ENCODE measurements around the gene FBN2. TPM values are rescaled to one million over a fixed set of nuclear protein-coding genes. Genes with fewer than 3 reads are reported as not detected.

FBN2 gene
- total RNA-seq, 1 donor from 2014 or later = 86.1 TPM

- H3K9me3 ChIP-seq (ENCODE audit: control insufficient read depth in 3 of 3, low read length in 3 of 3) = no peaks in the 10 kb centered on the region
- H3K9ac ChIP-seq (ENCODE audit: low read depth in 1 of 3, low read length in 3 of 3) = no peak overlapping the region
- no peaks in the 10 kb centered on the region for H3K36me3 ChIP-seq (ENCODE audit: control insufficient read depth in 3 of 3, insufficient read depth in 3 of 3, low read length in 3 of 3)
- H3K27ac ChIP-seq (ENCODE audit: low read depth, low read length) = no peak overlapping the region
- H3K4me1 ChIP-seq (ENCODE audit: control insufficient read depth in 3 of 3, insufficient read depth in 3 of 3, low read length in 3 of 3) = no peaks in the 10 kb centered on the region
- H3K4me3 ChIP-seq (ENCODE audit: low read length in 3 of 3) = no peak overlapping the region
- H3K27me3 ChIP-seq (ENCODE audit: control insufficient read depth in 3 of 3, insufficient read depth in 3 of 3, low read length in 3 of 3) = no peaks in the 10 kb centered on the region
These were observed 222.4 kb downstream of the FBN2 start for GRCh38 chr5:128315671-128316070.

GRCh38 chr5:128305341-128305740, 232.7 kb downstream of the FBN2 start:
- Histone ChIP-seq H3K9ac (ENCODE audit: low read depth in 1 of 3, low read length in 3 of 3) (no peak overlapping the region), H3K27ac (ENCODE audit: low read depth, low read length) (no peak overlapping the region), H3K4me3 (ENCODE audit: low read length in 3 of 3) (no peak overlapping the region), H3K36me3 (ENCODE audit: control insufficient read depth in 3 of 3, insufficient read depth in 3 of 3, low read length in 3 of 3) (no peaks in the 10 kb centered on the region), H3K4me1 (ENCODE audit: control insufficient read depth in 3 of 3, insufficient read depth in 3 of 3, low read length in 3 of 3) (no peaks in the 10 kb centered on the region), H3K27me3 (ENCODE audit: control insufficient read depth in 3 of 3, insufficient read depth in 3 of 3, low read length in 3 of 3) (no peaks in the 10 kb centered on the region), H3K9me3 (ENCODE audit: control insufficient read depth in 3 of 3, low read length in 3 of 3) (no peaks in the 10 kb centered on the region)

- Histone ChIP-seq H3K9ac (ENCODE audit: low read depth in 1 of 3, low read length in 3 of 3) (no peak overlapping the region), H3K9me3 (ENCODE audit: control insufficient read depth in 3 of 3, low read length in 3 of 3) (no peaks in the 10 kb centered on the region), H3K4me1 (ENCODE audit: control insufficient read depth in 3 of 3, insufficient read depth in 3 of 3, low read length in 3 of 3) (no peaks in the 10 kb centered on the region), H3K36me3 (ENCODE audit: control insufficient read depth in 3 of 3, insufficient read depth in 3 of 3, low read length in 3 of 3) (no peaks in the 10 kb centered on the region), H3K4me3 (ENCODE audit: low read length in 3 of 3) (no peak overlapping the region), H3K27me3 (ENCODE audit: control insufficient read depth in 3 of 3, insufficient read depth in 3 of 3, low read length in 3 of 3) (no peaks in the 10 kb centered on the region), H3K27ac (ENCODE audit: low read depth, low read length) (no peak overlapping the region)
These were observed 233.3 kb downstream of the FBN2 start for GRCh38 chr5:128304791-128305190.

DNA sequence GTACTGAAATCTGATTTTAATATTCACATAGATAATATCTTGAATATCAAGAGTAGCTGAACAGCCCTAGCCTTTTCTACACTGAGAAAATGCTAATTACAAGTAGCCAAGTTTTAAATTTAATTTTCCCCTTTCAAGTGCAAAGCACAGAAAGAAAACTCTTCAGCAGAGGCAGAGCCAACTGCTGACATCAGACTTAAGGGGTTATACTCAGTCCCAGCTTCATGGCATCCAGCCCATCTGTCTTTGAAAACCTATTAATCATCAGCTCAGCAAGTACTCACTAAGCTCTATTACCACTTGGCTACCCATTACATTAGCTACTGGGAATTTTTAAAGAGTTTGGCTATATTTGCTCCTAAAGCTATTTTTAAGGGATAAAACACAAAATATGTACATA, 234.0 kb downstream of the FBN2 start:
- Histone ChIP-seq H3K9me3 (ENCODE audit: control insufficient read depth in 3 of 3, low read length in 3 of 3) (no peaks in the 10 kb centered on the region), H3K27ac (ENCODE audit: low read depth, low read length) (no peak overlapping the region), H3K36me3 (ENCODE audit: control insufficient read depth in 3 of 3, insufficient read depth in 3 of 3, low read length in 3 of 3) (no peaks in the 10 kb centered on the region), H3K27me3 (ENCODE audit: control insufficient read depth in 3 of 3, insufficient read depth in 3 of 3, low read length in 3 of 3) (no peaks in the 10 kb centered on the region), H3K4me1 (ENCODE audit: control insufficient read depth in 3 of 3, insufficient read depth in 3 of 3, low read length in 3 of 3) (no peaks in the 10 kb centered on the region), H3K9ac (ENCODE audit: low read depth in 1 of 3, low read length in 3 of 3) (no peak overlapping the region), H3K4me3 (ENCODE audit: low read length in 3 of 3) (no peak overlapping the region)

DNA sequence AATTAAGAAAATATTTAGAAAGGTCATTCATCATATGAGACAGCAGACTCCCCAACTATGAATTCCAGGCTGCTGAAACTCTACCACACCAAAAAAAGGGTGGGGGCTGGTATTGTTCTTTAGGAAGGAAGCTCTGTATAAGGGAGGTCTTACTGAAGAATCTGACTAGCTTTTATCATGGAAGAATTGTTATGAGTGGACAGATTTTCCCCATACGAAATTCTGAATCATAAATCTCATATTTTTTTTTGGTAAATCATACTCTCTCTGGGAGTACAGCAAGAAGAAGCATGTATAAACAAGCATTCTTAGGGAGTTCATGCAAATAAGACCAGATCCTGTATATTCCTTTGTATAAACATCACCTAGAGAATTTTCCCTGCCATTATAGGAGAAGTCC, 234.5 kb downstream of the FBN2 start:
- no peak overlapping the region for H3K27ac ChIP-seq (ENCODE audit: low read depth, low read length)
- H3K9me3 ChIP-seq (ENCODE audit: control insufficient read depth in 3 of 3, low read length in 3 of 3) = no peaks in the 10 kb centered on the region
- no peaks in the 10 kb centered on the region for H3K36me3 ChIP-seq (ENCODE audit: control insufficient read depth in 3 of 3, insufficient read depth in 3 of 3, low read length in 3 of 3)
- H3K4me3 ChIP-seq (ENCODE audit: low read length in 3 of 3) = no peak overlapping the region
- H3K27me3 ChIP-seq (ENCODE audit: control insufficient read depth in 3 of 3, insufficient read depth in 3 of 3, low read length in 3 of 3) = no peaks in the 10 kb centered on the region
- H3K4me1 ChIP-seq (ENCODE audit: control insufficient read depth in 3 of 3, insufficient read depth in 3 of 3, low read length in 3 of 3) = no peaks in the 10 kb centered on the region
- no peak overlapping the region for H3K9ac ChIP-seq (ENCODE audit: low read depth in 1 of 3, low read length in 3 of 3)

DNA sequence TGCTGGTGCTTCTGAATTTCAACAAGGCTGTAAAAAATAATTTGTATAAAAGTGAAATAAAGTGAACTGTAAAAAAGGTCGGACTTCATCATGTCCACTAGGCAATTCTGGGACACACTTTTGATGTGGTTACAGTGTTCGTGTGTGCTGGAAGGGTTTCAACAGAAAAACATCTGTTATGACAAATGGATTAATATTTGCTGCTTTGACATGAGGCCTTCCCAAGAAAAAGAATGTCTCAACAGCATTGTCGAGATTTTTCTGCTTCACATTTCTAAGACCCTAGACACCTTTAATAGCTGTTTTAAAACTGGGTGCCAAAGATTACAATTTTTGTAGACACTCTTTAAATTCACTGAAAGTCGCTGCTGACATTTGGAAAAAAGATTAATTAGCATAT, 237.9 kb downstream of the FBN2 start:
- no peaks in the 10 kb centered on the region for H3K4me1 ChIP-seq (ENCODE audit: control insufficient read depth in 3 of 3, insufficient read depth in 3 of 3, low read length in 3 of 3)
- H3K4me3 ChIP-seq (ENCODE audit: low read length in 3 of 3) = no peak overlapping the region
- no peak overlapping the region for H3K27ac ChIP-seq (ENCODE audit: low read depth, low read length)
- no peaks in the 10 kb centered on the region for H3K9me3 ChIP-seq (ENCODE audit: control insufficient read depth in 3 of 3, low read length in 3 of 3)
- no peak overlapping the region for H3K9ac ChIP-seq (ENCODE audit: low read depth in 1 of 3, low read length in 3 of 3)
- H3K36me3 ChIP-seq (ENCODE audit: control insufficient read depth in 3 of 3, insufficient read depth in 3 of 3, low read length in 3 of 3) = no peaks in the 10 kb centered on the region
- no peaks in the 10 kb centered on the region for H3K27me3 ChIP-seq (ENCODE audit: control insufficient read depth in 3 of 3, insufficient read depth in 3 of 3, low read length in 3 of 3)

GRCh38 chr5:128290152-128290858, 247.7 kb downstream of the FBN2 start:
- no peaks in the 10 kb centered on the region for H3K4me1 ChIP-seq (ENCODE audit: control insufficient read depth in 3 of 3, insufficient read depth in 3 of 3, low read length in 3 of 3)
- H3K27ac ChIP-seq (ENCODE audit: low read depth, low read length) = no peak overlapping the region
- H3K36me3 ChIP-seq (ENCODE audit: control insufficient read depth in 3 of 3, insufficient read depth in 3 of 3, low read length in 3 of 3) = no peaks in the 10 kb centered on the region
- no peak overlapping the region for H3K4me3 ChIP-seq (ENCODE audit: low read length in 3 of 3)
- no peaks in the 10 kb centered on the region for H3K9me3 ChIP-seq (ENCODE audit: control insufficient read depth in 3 of 3, low read length in 3 of 3)
- H3K27me3 ChIP-seq (ENCODE audit: control insufficient read depth in 3 of 3, insufficient read depth in 3 of 3, low read length in 3 of 3) = no peaks in the 10 kb centered on the region
- H3K9ac ChIP-seq (ENCODE audit: low read depth in 1 of 3, low read length in 3 of 3) = no peak overlapping the region

- no peak overlapping the region for H3K9ac ChIP-seq (ENCODE audit: low read depth in 1 of 3, low read length in 3 of 3)
- no peaks in the 10 kb centered on the region for H3K9me3 ChIP-seq (ENCODE audit: control insufficient read depth in 3 of 3, low read length in 3 of 3)
- no peak overlapping the region for H3K27ac ChIP-seq (ENCODE audit: low read depth, low read length)
- H3K4me3 ChIP-seq (ENCODE audit: low read length in 3 of 3) = no peak overlapping the region
- H3K36me3 ChIP-seq (ENCODE audit: control insufficient read depth in 3 of 3, insufficient read depth in 3 of 3, low read length in 3 of 3) = no peaks in the 10 kb centered on the region
- no peaks in the 10 kb centered on the region for H3K27me3 ChIP-seq (ENCODE audit: control insufficient read depth in 3 of 3, insufficient read depth in 3 of 3, low read length in 3 of 3)
- H3K4me1 ChIP-seq (ENCODE audit: control insufficient read depth in 3 of 3, insufficient read depth in 3 of 3, low read length in 3 of 3) = no peaks in the 10 kb centered on the region
These were observed 250.3 kb downstream of the FBN2 start for GRCh38 chr5:128287740-128288139.

DNA sequence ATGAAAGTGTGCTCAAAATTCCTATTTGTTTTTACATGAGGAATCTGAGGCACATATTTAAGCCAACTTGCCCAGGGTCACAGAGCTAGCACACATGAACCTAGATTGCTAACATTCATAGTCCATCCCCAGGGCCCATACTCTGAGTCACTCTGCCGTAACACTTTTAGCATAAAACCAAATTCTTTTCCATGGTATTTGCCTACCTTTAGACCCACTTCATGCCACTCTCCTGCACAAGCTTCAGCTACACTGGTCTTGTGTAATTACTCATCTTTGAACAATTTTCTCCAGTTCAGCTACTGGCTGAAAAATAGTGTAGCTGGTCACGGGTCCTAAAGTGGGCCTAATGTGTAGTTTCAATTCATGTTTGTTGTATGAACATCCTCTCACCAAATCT, 253.8 kb downstream of the FBN2 start:
- H3K9me3 ChIP-seq (ENCODE audit: control insufficient read depth in 3 of 3, low read length in 3 of 3) = no peaks in the 10 kb centered on the region
- H3K27me3 ChIP-seq (ENCODE audit: control insufficient read depth in 3 of 3, insufficient read depth in 3 of 3, low read length in 3 of 3) = no peaks in the 10 kb centered on the region
- no peak overlapping the region for H3K9ac ChIP-seq (ENCODE audit: low read depth in 1 of 3, low read length in 3 of 3)
- no peak overlapping the region for H3K27ac ChIP-seq (ENCODE audit: low read depth, low read length)
- no peaks in the 10 kb centered on the region for H3K36me3 ChIP-seq (ENCODE audit: control insufficient read depth in 3 of 3, insufficient read depth in 3 of 3, low read length in 3 of 3)
- no peak overlapping the region for H3K4me3 ChIP-seq (ENCODE audit: low read length in 3 of 3)
- no peaks in the 10 kb centered on the region for H3K4me1 ChIP-seq (ENCODE audit: control insufficient read depth in 3 of 3, insufficient read depth in 3 of 3, low read length in 3 of 3)

DNA sequence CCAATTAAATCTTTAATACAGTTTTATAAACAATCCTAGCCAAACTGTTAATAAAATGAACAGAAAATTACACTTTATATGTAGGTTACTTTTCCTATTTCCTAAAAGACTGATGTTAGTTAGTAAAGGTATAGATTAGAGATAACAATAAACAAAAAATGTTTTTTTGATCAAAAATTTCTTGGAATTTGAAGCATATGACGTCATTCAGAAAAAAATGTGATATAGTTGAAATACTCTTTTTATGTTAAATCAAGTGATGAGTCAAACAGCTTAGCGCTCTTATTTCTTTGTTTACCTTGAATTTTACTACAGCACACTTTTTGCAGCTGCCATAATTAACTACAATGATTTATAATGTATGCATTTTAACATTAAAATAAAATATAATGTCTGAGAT, 258.7 kb downstream of the FBN2 start:
- Histone ChIP-seq H3K4me1 (ENCODE audit: control insufficient read depth in 3 of 3, insufficient read depth in 3 of 3, low read length in 3 of 3) (no peaks in the 10 kb centered on the region), H3K4me3 (ENCODE audit: low read length in 3 of 3) (no peak overlapping the region), H3K27me3 (ENCODE audit: control insufficient read depth in 3 of 3, insufficient read depth in 3 of 3, low read length in 3 of 3) (no peaks in the 10 kb centered on the region), H3K27ac (ENCODE audit: low read depth, low read length) (no peak overlapping the region), H3K9me3 (ENCODE audit: control insufficient read depth in 3 of 3, low read length in 3 of 3) (no peaks in the 10 kb centered on the region), H3K9ac (ENCODE audit: low read depth in 1 of 3, low read length in 3 of 3) (no peak overlapping the region), H3K36me3 (ENCODE audit: control insufficient read depth in 3 of 3, insufficient read depth in 3 of 3, low read length in 3 of 3) (no peaks in the 10 kb centered on the region)
